Type B pancreatic cell (in vitro differentiated cells): Measurements from ENCODE around the gene RSRC2. TPM values are rescaled to one million over a fixed set of nuclear protein-coding genes. Genes with fewer than 3 reads are reported as not detected.

Experiments used
- DNase-seq: peaks from one replicate; pipeline ENCODE4 v3.0.0; 2021; ENCODE audit warnings: mixed read lengths; ENCODE audit not compliant: unreplicated experiment; ENCODE audit errors: extremely low spot score
- H3K27ac Mint-ChIP-seq: 2 replicates; pipeline ENCODE4 v1.8.0; 2021; ENCODE audit warnings: mild to moderate bottlenecking, mixed read lengths
- H3K27me3 Mint-ChIP-seq: 2 replicates; pipeline ENCODE4 v1.8.0; 2021; ENCODE audit warnings: mixed read lengths
- H3K36me3 Mint-ChIP-seq: 2 replicates; pipeline ENCODE4 v1.8.0; 2021; ENCODE audit warnings: mixed read lengths
- H3K4me1 Mint-ChIP-seq: one replicate; pipeline ENCODE4 v1.8.0; 2021; ENCODE audit warnings: mixed read lengths; ENCODE audit not compliant: unreplicated experiment
- H3K4me3 Mint-ChIP-seq: 2 replicates; pipeline ENCODE4 v1.8.0; 2021; ENCODE audit warnings: mild to moderate bottlenecking, mixed read lengths
- H3K9me3 Mint-ChIP-seq: 2 replicates; pipeline ENCODE4 v1.8.0; 2021; ENCODE audit warnings: mixed read lengths
- total RNA-seq: library from RNA; stranded (reverse); gene quantifications from 2 replicates; pipeline ENCODE4 v1.2.1, GENCODE V29; 2021; ENCODE audit warnings: low replicate concordance
- TF ChIP-seq, protein P1 (sequence below): fragments of 200-600 bp; sonication (generic); conservative IDR thresholded peaks from 2 replicates; pipeline ENCODE4 v1.5.0; 2021; ENCODE audit warnings: antibody characterized with exemption, mild to moderate bottlenecking

RSRC2 gene
- total RNA-seq, 1 donor from 2014 or later: 100.0 TPM

DNA sequence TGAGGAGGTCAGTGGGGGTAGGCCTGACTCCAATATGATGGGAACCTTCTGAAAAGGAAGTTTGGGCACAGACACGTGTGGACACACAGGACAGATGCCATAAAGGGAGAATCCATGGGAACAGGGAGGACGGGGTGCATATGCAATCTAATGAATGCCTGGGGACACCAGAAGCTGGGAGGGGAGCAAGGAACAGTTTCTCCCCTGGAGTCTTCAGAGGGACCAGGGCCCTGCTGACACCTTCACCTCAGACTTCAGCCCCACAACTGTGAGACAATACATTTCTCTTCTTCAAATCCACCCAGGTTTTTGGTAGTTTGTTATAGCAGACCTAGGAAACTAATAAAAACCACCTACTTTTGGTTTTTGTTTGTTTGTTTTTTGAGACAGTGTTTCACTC lies 69.1 kb downstream of the RSRC2 start:
- no peak for DNase-seq
- no peak overlapping the region for H3K27ac Mint-ChIP-seq
- H3K27me3 Mint-ChIP-seq: no peaks in the 10 kb centered on the region
- TF ChIP-seq, protein P1, sequence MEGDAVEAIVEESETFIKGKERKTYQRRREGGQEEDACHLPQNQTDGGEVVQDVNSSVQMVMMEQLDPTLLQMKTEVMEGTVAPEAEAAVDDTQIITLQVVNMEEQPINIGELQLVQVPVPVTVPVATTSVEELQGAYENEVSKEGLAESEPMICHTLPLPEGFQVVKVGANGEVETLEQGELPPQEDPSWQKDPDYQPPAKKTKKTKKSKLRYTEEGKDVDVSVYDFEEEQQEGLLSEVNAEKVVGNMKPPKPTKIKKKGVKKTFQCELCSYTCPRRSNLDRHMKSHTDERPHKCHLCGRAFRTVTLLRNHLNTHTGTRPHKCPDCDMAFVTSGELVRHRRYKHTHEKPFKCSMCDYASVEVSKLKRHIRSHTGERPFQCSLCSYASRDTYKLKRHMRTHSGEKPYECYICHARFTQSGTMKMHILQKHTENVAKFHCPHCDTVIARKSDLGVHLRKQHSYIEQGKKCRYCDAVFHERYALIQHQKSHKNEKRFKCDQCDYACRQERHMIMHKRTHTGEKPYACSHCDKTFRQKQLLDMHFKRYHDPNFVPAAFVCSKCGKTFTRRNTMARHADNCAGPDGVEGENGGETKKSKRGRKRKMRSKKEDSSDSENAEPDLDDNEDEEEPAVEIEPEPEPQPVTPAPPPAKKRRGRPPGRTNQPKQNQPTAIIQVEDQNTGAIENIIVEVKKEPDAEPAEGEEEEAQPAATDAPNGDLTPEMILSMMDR: no peak
- no peaks in the 10 kb centered on the region for H3K9me3 Mint-ChIP-seq
- H3K4me3 Mint-ChIP-seq: no peak overlapping the region
- no peaks in the 10 kb centered on the region for H3K4me1 Mint-ChIP-seq
- H3K36me3 Mint-ChIP-seq: no peaks in the 10 kb centered on the region

DNA sequence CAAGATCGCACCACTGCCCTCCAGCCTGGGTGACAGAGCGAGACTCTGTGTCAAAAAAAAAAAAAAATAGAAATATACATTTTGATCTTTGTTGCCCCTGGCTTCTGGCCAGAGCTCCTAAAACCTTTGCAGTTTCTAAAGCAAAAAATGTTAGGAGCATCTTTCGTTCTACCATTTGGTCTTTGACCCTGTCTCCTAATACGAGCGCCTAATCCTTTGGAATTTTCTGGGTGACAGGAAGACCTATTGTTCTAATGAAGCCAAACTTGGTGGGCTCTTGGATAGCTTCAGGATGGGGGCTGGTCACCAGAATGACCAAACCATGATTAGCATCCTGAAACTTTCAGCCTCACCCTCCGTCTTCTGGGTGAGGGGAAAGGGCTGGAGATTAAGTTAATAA lies 72.0 kb downstream of the RSRC2 start:
- H3K4me1 Mint-ChIP-seq: no peaks in the 10 kb centered on the region
- TF ChIP-seq, protein P1: no peak
- no peaks in the 10 kb centered on the region for H3K27me3 Mint-ChIP-seq
- H3K27ac Mint-ChIP-seq: no peak overlapping the region
- DNase-seq: no peak
- H3K4me3 Mint-ChIP-seq: no peak overlapping the region
- H3K36me3 Mint-ChIP-seq: no peaks in the 10 kb centered on the region
- no peaks in the 10 kb centered on the region for H3K9me3 Mint-ChIP-seq

DNA sequence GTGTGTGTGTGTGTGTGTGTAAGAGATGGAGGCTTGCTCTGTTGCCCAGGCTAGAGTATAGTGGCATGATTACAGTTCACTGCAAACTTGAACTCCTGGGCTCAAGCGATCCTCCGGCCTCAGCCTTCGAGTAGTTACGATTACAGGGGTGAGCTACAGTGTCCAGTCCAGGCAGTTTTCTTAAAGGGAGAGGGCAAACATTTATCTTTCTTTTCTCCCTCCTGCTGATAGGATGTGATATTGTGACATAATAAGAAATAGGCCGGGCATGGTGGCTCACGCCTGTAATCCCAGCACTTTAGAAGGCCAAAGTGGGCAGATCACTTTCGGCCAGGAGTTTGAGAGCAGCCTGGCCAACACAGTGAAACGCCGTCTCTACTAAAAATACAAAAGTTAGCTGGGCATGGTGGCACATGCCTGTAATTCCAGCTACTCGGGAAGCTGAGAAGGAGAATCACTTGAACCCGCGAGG lies 72.5 kb downstream of the RSRC2 start:
- Mint-ChIP-seq H3K27ac (peak overlapping the region; percentile 81), H3K27me3 (no peaks in the 10 kb centered on the region), H3K9me3 (peaks cover under 1% of the 10 kb centered on the region), H3K36me3 (no peaks in the 10 kb centered on the region), H3K4me1 (no peaks in the 10 kb centered on the region), H3K4me3 (no peak overlapping the region)
- TF ChIP-seq, protein P1: no peak
- no peak for DNase-seq

Other genes with a start within 250 kb of the RSRC2 start
- 59.1 and 119 TPM in 2 replicates for gene CLIP1, start 104.3 kb downstream of the RSRC2 start, total RNA-seq
- 27.2 and 30.4 TPM in 2 replicates for gene ZCCHC8, start 26.0 kb downstream of the RSRC2 start, total RNA-seq
- 31.6 and 74.8 TPM in 2 replicates for gene KNTC1, start 313 bp upstream of the RSRC2 start, total RNA-seq
- gene HCAR2, start 176.4 kb upstream of the RSRC2 start, total RNA-seq: 21.4 and 93.8 TPM in 2 replicates
- 0.46 and 2.6 TPM in 2 replicates for gene HCAR3, start 189.9 kb upstream of the RSRC2 start, total RNA-seq
- gene HCAR1, start 203.9 kb upstream of the RSRC2 start, total RNA-seq: 5.0 and 7.4 TPM in 2 replicates
- 63.2 and 75.2 TPM in 2 replicates for gene DENR, start 225.9 kb upstream of the RSRC2 start, total RNA-seq
- 0.57 and 1.0 TPM in 2 replicates for gene CCDC62, start 247.6 kb upstream of the RSRC2 start, total RNA-seq